Stimulated activated CD4-positive, alpha-beta T cell treated with anti-CD3 and anti-CD28 coated beads, TNF-alpha, amount 100 ng/mL, for 48 hours (primary cell): ENCODE data around the gene MYMK.

ENCODE experiments used
- DNase-seq, 3 donors: peaks; one replicate each; pipeline ENCODE4 v3.0.0-alpha.2; 2020; ENCODE audit warnings: low read depth in 3 of 3

The MYMK gene

GRCh38 chr9:133535306-133535877 is 10.6 kb upstream of the MYMK start:
- no peak for DNase-seq

DNA sequence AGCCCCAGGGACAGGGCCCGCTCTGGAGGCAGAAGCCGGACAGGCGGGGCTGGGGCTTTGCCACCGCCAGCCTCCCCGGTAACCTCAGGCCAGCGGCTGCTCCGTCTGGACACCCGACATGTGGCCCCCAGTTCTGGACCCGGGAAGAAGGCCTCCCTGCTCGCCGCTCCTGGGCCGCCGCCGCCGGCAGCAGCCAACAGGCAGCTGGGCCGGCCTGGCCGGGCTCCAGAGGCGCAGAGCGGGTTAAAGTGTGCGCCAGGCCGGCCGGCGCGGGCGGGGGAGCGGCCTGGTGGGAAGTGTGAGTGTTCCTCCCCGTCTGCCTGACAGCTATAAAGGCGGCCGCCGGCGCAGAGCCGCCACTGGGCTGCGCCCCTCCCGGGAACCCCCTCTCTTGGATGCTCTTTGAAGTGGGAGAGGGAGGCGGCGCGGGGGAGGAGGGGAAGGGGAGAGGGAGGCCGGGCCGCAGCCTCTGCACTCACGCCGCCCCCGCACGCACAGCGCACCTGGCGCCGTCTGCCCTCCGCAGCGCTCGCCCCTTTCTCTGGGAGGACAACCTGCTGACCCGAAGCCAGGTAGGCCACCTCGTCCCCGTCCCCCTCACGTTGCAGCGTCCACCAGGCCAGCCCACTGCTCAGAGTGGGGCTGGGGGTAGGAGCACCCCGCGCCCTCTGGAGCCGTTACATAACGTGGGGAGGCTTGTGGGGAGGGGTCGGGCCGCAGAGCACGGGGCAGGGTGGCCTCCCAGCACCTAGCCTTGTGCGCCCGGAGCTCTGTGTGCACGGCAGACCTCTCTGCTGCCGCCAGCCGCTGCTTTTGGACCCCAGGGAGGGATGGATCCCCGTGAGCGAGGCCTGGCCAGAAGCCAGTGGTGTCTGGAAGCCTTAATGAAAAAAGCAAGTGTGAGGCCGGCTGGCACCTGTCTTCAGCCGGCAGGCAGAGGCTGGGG is 9.9 kb upstream of the MYMK start, which contains the start of gene ADAMTSL2:
Gene ADAMTSL2 (plus strand): TSS at position 359 of the 946 bp plus-strand sequence. CDS start 2,009 bp downstream, outside the sequence.
- peak in 1 of 3 donors; percentile 16 for DNase-seq

GRCh38 chr9:133533857-133534256 is 9.1 kb upstream of the MYMK start:
- no peak for DNase-seq

DNA sequence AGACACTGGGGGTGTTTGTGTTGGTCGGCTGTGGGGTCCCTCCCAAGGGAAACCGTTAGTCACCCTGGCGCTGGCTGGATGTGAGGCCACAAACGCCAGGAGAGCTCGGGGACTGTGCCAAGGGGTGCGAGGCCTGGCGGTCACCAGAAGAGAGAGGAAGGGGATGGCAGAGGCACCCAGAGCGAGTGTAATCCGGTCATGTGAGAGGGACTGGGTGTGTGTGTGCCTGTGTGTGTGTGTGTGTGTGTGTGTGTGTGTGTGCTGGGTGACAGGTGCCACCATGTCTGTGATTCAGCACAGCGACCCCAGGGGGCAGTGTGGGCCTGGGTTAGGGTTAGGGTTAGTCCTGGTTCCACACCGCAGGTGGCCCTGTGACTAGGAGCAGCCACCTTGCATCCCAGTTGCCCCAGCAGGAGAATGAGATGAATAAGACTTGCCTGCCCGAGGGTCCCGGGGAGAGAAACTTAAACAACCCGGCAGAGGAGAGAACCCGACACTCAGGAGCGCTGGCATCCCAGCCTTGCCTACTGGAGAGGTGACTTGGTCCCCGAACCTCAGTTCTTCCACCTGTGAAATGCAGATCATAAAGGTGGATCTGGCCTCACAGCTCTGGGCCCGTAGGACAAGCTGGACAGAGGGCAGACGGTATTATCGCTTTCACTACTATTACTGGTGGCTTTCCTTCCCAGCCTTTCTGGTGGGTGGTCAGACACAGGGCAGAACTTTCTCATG is 8.3 kb upstream of the MYMK start:
- peak; percentile 67 to 70 (median 68) for DNase-seq

DNA sequence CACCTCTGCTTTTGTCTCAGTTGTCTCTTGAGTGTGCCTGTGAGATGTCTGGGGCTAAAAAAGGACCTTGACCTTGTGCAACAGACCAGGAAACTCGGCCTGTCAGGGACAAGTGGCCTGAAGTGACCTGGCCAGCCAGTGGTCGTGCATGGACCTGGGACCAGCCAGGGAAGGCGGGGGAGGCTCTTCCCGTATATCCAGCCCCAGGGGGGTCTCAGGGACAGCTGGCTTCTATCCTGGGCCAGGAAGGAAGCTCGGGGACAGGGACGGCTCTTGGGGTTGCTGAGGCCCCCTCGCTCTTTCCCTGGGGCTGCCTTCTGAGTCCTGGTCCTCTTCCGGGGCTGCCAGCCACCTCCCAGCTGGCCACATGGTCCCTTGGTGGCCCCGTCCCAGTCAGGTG is 6.5 kb upstream of the MYMK start:
- no peak for DNase-seq

DNA sequence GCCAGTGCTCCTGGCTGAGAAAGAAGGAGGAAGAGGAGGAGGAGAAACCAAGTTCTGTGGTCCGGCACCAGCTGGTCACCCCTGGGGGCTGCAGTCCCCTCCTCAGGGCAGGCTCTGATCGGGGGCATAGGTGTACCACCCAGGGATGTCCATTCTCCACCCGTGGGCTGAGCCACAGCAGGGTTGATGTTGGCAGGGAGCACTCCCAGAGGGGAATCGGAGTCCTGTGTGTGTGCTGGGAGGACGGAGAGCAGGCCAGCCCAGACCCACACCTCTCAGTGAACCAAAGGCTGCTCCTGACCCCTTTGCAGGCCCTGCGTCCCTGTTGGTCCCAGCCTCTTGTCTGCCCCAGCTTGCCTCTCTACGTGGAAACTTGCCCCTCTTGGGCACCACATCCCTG is 5.1 kb upstream of the MYMK start:
- DNase-seq = no peak

GRCh38 chr9:133529457-133529856 is 4.7 kb upstream of the MYMK start:
- no peak for DNase-seq

- no peak for DNase-seq
Observed at GRCh38 chr9:133528876-133529241, 4.1 kb upstream of the MYMK start.

- DNase-seq = no peak
Observed at GRCh38 chr9:133528001-133528875, 3.5 kb upstream of the MYMK start.

DNA sequence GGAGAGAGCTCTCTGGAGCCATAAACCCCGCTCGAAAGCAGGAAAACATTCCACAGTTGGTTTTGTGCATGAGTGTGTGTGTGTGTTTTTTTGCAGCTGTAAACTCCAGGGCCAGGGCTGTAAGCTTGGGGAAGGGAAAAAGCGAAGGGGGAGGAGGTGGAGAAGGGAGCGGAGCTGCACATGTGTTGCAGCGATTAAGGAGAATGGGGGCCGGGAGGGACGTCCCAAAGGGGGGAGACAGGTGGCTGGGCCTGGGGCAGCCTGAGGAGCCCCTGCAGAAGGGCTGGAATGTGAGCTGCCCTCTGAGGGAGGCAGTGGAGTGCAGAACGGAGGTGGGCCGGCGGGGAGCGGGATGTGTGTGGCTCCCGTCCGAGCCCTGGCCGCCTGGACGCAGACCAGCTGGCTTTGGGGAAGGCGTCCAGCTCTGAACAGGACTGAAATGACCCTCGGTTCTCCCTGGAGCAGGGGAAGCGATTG is 2.7 kb upstream of the MYMK start:
- DNase-seq = no peak

- DNase-seq = no peak
Observed at GRCh38 chr9:133526721-133527321, 2.1 kb upstream of the MYMK start.

- DNase-seq = no peak
Observed at GRCh38 chr9:133525677-133526076, 918 bp upstream of the MYMK start.

GRCh38 chr9:133524146-133524545 is 613 bp downstream of the MYMK start:
- no peak for DNase-seq

DNA sequence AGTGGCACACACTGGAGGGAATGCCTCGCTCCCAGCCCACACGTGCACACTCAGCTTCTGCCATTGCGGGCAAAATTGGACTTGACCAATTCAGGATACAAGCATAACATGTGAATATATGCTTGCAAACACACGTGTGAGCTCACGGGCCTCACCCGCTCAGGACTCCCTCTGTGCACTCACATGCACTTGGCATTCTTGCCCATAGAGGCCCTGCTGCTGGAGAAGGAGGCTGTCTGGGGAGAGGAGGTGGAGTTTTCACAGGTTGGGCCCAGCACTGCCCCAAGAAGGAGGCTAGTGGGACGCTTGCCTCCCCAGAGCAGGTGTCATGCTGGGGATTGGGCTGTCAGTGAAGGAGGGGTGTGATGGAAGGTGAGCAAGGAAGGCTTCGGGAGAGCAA is 1.7 kb downstream of the MYMK start:
- DNase-seq = no peak

DNA sequence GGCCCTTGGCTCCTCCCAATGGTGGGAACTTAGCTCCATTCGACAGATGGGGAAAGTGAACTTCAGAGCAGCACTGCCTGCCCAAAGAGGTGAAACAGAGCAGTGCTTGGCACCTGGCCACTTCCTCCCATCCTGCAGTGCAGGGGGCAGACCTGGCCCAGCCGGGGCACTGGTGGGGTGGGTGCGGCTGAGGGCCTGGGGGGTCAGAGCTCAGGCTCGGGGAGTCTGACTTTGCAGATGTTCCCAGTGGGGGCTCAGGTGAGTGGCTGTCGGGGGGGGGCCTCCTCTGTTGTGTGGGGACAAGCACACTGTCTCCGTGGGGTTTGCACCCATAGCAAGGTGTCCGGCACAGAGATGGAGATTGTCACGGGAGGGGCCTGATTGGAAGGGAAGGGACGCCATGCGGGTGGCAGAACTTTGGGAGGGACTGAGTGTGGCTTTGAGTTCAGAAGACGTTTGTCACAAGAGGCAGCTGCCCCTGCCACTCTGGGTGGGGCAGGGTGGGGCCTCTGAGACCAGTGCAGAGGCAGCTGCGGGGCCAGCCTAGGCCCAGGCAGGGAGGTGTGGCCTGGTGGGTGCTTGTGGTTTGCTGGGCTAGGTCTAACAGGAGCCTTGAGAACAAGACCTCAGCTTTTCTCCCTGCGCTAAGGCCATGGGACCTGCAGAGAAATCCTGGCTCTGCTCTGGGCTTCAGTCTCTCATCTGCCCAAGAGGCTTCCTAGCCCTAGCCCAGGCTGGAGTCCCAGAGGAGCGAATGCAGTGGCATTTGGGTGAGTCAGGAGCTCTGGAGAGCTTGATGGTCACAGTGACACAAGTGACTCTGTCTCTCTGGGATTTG is 2.5 kb downstream of the MYMK start:
- no peak for DNase-seq

DNA sequence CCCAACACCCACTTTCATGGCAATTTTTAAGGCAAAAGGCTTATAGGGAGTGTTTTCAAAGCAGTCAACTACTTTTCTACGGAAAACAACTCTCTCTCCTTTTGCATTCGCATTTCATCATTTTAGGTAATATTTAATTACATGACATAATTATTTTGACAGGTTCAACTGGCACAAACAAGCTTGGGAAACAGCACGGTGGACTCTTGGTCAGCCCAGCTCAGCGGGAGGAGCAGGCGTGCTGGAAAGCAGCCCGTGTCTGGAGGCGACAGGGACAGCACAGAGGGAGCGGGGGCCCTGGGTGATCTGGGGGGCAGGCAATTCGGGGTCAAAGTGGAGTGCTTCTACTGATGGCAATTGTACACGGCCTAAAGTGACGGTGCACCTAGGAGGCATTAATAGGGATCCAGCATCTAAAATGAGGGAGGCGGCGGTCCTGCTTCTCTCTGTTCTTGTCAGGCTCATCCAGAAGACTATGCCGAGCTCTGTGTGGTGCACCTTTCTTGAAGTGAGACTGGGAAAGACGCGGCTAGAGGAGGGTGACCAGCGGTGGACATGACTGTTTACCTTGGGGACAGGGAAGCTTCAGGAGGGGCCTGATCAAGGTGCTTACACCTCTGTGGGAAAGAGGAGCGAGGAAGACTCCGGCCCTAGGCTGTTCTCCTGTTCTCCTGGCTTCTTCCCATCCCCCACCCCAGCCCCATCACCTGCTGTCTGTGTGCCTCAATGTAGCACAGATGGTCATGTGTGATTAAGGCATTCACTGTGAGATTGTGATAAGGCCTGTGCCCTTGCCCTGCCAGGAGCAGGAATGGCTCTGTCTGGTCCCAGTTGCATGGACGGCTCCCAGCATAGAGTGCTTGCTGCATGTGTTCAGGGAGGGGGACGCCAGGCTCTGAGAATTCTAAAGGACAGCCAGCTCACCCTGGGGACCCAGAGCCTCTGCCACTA is 3.4 kb downstream of the MYMK start:
- DNase-seq = no peak

DNA sequence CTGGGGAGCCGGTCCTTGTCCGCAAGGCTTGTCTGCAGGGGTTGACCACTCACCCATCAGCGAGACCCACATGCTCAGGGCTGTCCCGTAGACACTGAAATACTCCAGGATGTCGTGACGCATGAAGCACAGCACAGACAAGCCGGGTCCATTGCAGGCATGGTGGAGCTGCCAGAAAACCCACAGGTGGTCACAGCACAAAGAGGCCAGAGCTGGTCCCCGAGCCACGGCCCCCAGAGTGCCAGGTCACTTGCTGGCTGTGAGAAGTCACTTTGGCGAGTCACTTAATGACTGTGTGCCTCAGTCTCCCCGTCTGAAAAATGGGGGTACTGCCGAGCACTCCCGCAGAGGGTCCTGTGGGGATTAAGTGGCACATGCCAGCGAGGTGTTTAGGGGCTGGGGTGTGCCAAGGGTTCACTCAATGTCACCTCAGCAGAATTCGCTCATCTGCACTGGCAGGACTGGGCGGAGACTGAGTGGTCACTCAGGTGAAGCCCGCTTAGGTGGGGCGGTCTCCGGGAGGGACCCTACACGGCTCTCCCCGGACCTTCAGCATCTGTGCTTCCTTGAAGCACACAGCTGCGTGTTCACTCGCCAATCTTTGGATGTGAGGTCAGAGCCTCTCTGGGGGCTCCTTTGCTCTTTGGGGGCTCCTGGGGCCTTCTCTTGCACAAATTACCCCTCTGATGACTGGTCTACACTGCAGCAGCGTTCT is 4.5 kb downstream of the MYMK start:
- DNase-seq = no peak

- no peak for DNase-seq
Observed at GRCh38 chr9:133519693-133520092, 5.1 kb downstream of the MYMK start.
